Measurements from ENCODE around the gene TTC28.
"Not testable (repeated sequence)": the region's sequence is repeated elsewhere in the genome, so short reads cannot be mapped to it uniquely, and the experiment has no call there.

The TTC28 gene

DNA sequence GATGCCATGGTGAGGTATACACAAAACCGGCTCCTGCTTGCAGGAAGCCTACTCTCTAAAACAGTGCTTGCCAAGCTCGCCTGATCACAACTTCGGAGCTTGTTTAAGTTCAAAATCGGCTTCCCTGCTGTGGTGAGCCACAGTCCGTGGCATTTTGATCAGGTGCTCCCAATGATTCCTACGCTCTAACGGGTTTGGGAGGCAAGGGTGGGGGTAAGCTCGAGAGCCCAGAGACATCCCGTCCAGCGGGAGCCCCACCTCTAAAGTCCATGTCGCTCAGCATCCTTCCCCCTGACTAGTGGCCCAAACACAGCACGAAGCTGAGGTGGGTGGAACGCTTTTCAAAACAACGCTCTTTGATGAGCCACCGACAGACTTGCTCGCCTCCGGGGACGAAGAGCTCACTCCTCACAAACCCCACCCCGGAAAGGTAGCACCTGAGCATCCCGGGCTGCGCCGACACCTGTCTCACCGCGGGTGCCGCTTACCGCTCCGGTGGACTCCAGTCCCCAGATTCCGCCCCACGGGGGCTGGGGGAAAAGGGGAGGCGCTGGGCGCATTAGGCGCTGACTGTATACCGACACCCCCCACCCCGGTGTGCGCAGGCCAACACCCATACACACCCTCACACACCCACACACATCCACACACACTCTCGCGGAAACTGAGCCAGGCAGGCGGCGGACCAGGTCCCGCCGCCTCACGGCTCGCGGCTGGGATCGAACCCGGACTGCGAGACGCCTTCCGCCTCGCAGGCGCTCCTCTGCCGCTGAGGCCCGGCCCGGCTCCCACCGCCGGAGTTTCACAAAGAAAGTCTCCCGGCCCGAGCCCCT is 646 bp downstream of the TTC28 start:
- DNase-seq; in situ Hi-C loops (cut with MboI; ENCODE audit: low pct_unique_long_range_greater_than_20kb, low sequenced_read_pairs): not testable (repeated sequence)

DNA sequence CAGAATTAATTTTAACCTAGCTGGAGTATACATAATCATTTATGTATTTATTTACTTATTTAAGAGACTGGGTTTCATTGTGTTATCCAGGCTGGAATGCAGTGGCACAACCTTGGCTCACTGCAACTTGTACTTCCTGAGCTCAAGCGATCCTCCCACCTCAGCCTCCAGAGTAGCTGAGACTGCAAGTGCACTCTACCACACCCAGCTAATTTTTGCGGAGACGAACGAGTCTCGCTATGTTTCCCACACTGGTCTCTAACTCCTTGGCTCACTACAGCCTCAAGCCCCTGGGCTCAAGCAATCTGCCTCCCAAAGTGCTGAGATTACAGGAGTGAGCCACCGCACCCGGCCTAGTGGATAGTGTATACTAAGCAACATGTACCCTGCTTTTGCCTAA is 1.5 kb downstream of the TTC28 start:
- in situ Hi-C loops (cut with MboI; ENCODE audit: low pct_unique_long_range_greater_than_20kb, low sequenced_read_pairs); DNase-seq: not testable (repeated sequence)

DNA sequence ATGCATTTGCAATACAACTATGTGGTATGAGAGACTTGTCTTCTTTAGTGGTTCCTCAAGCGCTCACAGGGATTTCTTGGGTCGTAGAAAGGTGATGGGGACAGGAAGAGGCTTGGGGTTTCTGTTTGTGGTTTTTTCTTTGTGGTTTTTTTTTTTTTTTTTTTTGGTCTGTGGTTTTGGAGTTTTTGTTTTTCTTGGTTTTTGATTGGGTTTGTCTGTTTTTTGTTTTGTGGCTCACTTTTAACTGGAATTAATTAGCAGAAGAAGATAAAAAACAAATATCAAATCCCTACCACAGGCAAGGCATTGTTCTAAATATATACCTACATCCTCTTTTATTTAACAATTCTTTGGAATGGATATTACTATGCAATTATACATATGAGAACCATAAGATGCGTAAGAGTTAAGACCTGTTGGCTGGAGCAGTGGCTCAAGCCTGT is 5.5 kb downstream of the TTC28 start:
- peak; percentile 96 for DNase-seq
- in situ Hi-C loops (cut with MboI; ENCODE audit: low pct_unique_long_range_greater_than_20kb, low sequenced_read_pairs): no loop called here

DNA sequence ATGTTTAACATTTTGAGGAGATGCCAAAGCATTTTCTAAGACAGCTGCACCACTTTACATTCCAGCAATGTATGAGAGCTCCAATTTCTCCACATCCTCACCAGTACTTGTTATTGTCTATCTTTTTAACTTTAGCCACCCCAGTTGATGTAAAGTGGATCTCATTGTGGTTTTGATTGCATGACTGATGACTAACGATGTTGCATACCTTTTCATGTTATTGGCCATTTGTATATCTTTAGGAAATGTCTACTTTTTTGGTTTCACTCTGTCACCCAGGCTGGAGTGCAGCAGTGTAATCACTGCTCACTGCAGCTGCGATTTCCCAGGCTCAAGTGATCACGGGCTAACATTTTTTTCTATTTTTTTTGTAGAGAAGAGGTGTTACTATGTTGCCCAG is 8.9 kb downstream of the TTC28 start:
- in situ Hi-C loops (cut with MboI; ENCODE audit: low pct_unique_long_range_greater_than_20kb, low sequenced_read_pairs): no loop called here
- no peak for DNase-seq

DNA sequence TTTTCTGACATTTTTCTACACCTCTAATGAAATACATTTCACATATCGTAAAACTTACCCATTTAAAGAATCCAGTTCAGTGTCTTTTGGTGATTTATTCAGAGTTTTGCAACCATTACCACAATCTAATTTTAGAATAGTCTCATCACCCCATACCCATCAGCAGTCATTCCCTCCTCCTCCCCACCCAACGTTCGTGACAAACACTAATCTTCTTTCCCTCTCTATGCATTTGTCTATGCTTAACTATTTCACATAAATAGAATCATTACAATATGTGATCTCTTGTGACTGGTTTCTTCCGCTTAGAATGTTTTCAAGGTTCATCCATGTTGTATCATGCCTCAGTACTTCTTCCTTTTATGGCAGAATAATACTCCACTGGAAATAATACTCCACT is 9.5 kb downstream of the TTC28 start:
- peak; percentile 82 for DNase-seq
- in situ Hi-C loops (cut with MboI; ENCODE audit: low pct_unique_long_range_greater_than_20kb, low sequenced_read_pairs): no loop called here

DNA sequence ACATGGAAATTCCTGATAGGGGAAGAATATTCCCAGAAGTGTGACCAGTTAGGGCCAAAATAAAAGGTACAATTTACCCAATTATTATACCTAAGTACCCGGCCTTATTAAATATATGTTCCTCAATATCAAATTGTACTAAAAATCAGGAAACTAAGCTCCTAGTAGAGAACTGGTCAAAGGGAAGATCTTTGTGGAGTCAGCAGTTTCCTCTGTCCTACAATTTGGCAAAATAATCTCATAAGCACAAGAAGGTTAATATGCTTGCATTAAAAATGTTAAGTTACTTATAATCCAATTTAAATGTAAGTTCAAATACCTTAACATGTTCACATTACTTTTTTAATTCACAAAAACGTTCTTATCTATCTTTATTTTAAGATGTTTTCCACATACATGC is 10.3 kb downstream of the TTC28 start:
- in situ Hi-C loops (cut with MboI; ENCODE audit: low pct_unique_long_range_greater_than_20kb, low sequenced_read_pairs): no loop called here
- DNase-seq: no peak

DNA sequence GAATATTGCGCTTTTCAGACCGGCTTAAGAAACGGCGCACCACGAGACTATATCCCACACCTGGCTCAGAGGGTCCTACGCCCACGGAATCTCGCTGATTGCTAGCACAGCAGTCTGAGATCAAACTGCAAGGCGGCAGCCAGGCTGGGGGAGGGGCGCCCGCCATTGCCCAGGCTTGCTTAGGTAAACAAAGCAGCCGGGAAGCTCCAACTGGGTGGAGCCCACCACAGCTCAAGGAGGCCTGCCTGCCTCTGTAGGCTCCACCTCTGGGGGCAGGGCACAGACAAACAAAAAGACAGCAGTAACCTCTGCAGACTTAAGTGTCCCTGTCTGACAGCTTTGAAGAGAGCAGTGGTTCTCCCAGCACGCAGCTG is 16.1 kb downstream of the TTC28 start:
- DNase-seq; in situ Hi-C loops (cut with MboI; ENCODE audit: low pct_unique_long_range_greater_than_20kb, low sequenced_read_pairs): not testable (repeated sequence)

DNA sequence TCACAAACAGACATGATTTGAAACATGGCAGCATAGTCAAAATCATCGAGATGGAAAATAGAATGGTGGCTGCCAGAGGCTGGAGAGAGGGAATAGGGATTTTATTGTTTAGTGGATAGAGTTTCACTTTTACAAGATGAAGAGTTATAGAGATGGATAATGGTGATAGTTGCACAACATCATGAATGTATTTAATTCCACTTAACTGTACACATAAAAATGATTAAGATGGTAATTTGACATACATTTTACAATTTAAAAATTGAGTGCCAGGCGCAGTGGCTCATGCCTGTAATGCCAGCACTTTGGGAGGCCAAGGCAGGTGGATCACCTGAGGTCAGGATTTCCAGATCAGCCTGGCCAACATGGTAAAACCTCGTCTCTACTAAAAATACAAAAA is 21.2 kb downstream of the TTC28 start:
- in situ Hi-C loops (cut with MboI; ENCODE audit: low pct_unique_long_range_greater_than_20kb, low sequenced_read_pairs): no loop called here

DNA sequence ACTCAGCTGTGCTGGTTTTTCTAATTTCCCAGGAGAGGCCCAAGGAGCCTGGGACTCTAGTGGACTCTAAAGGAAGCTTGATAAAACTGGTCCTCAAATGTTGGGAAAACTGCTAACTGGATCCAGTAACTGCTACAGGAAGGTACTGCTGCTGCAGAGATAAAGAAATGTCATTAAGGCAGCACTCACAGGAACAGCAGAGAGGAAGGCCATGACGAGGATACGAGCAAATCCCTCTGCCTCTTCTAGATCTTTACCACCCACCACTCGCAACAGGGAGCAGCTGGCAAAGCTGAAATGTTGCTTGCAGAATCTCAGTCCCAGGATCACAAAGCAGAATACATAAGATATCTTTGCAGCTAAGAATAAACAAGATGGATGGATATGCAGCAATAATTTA is 23.5 kb downstream of the TTC28 start:
- no peak for DNase-seq
- in situ Hi-C loops (cut with MboI; ENCODE audit: low pct_unique_long_range_greater_than_20kb, low sequenced_read_pairs): no loop called here

More for the DNA sequence above, 21.2 kb downstream of the TTC28 start:
- DNase-seq: no peak

DNA sequence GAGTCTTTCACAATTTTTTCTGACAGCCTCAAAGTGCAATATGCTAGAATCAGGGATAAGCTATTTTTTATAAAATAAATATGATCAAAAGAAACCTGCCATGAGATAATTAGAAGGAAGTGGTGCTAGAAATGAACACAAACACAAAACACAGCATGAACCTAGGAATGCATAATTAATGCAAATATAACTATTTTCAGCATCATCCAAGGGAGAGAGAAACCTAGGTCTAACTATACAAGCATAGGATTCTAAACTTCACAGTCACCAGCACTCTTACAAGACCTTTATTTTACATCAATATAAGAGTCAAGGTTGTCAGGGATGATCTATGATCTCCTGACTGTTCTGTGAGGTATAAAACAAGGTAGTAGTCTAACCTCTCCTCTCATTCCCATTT is 29.2 kb downstream of the TTC28 start:
- in situ Hi-C loops (cut with MboI; ENCODE audit: low pct_unique_long_range_greater_than_20kb, low sequenced_read_pairs): no loop called here
- DNase-seq: no peak

DNA sequence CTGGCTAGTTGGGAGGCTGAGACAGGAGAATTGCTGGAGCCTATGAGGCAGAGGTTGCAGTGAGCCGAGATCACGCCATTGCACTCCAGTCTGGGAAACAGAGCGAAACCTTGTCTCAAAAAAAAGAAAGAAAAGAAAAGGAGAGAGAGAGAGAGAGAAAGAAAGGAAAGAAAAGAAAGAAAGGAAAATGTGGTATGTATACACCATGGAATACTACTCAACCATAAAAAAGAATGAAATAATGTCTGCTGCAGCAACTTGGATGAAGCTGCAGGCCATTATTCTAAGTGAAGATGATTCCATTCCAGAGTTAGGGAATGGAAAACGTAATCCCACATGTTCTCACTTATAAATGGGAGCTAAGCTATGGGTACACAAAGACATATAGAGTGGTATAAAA is 30.8 kb downstream of the TTC28 start:
- DNase-seq: no peak
- in situ Hi-C loops (cut with MboI; ENCODE audit: low pct_unique_long_range_greater_than_20kb, low sequenced_read_pairs): no loop called here

DNA sequence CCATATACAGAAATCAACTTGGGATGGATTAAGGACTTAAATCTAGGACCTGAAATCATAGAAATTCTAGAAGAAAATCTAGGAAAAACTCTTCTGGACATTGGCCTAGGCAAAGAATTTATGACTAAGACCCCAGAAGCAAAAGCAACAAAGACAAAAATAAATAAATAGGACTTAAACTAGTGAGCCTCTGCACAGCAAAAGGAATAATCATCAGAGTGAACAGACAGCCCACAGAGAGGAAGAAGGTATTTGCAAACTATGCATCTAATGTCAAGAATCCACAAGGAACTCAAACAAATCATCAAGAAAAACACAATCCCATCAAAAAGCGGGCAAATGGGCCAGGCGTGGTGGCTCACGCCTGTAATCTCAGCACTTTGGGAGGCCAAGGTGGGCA is 32.4 kb downstream of the TTC28 start:
- no peak for DNase-seq
- in situ Hi-C loops (cut with MboI; ENCODE audit: low pct_unique_long_range_greater_than_20kb, low sequenced_read_pairs): no loop called here

DNA sequence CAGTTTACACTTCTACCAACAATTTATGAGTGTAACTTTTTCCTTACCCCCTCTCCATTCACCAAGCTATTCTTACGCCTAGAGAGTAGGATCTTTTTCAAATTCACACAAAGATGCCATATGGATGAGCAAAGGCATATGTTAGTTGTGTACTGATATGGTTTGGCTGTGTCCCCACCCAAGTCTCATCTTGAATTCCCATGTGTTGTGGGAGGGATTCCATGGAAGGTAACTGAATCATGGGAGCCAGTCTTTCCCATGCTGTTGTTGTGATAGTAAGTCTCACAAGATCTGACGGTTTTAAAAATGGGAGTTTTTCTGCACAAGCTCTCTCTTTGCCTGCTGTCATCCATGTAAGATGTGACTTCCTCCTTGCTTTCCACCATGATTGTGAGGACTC is 40.3 kb downstream of the TTC28 start:
- DNase-seq: no peak
- in situ Hi-C loops (cut with MboI; ENCODE audit: low pct_unique_long_range_greater_than_20kb, low sequenced_read_pairs): no loop called here

DNA sequence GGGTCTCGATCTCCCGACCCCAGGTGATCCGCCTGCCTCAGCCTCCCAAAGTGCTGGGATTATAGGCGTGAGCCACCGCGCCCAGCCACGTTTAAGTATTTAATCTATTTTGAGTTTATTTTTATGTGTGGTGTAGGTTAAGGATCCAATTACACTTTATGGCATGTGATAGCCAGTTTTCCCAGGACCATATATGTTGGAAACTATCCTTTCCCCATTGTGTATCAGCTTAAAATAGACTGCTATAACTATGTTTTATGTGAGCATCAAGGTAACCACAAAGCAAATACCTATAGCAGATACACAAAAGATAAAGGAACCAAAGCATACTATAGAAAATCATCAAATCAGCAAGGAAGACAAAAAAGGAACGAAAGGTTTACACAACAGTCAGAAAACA is 42.4 kb downstream of the TTC28 start:
- in situ Hi-C loops (cut with MboI; ENCODE audit: low pct_unique_long_range_greater_than_20kb, low sequenced_read_pairs): no loop called here
- DNase-seq: no peak

DNA sequence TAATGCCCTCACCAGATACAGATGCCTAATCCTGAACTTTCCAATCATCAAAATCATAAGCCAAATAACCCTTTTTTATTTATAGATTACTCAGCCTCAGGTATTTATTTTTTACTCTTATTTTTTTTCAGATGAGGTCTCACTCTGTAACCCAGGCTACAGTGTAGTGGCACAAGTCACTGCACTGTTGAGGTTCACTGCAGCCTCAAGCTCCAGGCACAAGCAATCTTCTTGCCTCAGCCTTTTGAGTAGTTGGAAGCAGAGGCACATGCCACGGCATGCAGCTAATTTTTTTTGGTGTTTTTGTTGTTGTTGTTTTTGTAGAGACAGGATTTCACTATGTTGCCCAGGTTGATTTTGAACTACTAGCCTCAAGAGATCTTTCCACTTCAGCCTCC is 49.5 kb downstream of the TTC28 start:
- DNase-seq: no peak

DNA sequence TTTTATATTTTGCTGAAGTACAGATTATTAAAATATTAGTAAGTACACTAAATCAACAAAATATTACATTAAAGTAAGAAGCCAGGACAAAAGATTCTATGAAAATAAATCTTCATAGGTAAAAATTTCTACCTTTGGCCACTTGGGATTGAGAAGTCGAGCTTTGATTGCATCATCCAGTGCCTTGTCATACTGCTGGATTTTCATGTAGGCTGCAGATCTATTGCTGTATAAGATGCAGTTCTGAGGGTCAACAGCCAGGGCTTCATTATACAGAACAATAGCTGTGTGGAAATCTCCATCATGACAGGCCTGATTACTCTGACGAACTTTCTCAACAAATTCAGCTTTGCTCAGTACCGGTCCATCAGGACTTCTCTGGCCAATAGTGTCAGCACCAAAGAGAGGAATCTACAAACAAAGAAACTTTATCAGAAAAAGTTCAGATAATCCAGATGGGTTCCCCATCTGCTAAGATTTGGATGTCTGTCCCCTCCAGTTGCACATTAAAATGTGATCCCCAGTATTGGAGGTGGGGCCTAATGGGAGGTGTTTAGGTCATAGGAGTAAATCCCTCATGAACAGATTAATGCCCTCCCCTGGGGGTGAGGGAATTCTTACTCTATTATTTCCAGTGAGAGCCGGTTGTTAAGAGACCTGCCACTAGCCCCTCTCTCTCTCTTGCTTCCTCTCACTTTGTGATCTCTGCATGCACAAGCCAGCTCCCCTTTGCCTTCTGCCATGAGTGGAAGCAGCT is 50.0 kb downstream of the TTC28 start:
- in situ Hi-C loops (cut with MboI; ENCODE audit: low pct_unique_long_range_greater_than_20kb, low sequenced_read_pairs): no loop called here
- no peak for DNase-seq

More for the DNA sequence above, 49.5 kb downstream of the TTC28 start:
- in situ Hi-C loops (cut with MboI; ENCODE audit: low pct_unique_long_range_greater_than_20kb, low sequenced_read_pairs): no loop called here

DNA sequence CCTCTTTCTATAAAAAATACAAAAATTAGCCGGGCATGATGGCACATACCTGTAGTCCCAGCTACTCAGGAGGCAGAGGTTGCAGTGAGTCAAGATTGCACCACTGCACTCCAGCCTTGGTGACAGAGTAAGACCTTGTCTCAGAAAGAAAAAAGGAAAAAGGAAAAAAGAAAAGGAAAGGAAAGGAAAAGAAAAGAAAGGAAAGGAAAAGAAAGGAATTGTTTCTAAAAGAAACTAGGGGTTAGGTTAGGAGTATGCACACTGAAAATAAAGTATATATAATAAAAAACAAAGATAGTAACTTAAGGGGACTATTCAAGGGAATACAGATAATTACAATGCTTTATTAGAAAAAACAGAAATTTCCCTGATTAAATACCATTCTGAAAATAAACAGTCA is 50.9 kb downstream of the TTC28 start:
- in situ Hi-C loops (cut with MboI; ENCODE audit: low pct_unique_long_range_greater_than_20kb, low sequenced_read_pairs): no loop called here
- DNase-seq: no peak

DNA sequence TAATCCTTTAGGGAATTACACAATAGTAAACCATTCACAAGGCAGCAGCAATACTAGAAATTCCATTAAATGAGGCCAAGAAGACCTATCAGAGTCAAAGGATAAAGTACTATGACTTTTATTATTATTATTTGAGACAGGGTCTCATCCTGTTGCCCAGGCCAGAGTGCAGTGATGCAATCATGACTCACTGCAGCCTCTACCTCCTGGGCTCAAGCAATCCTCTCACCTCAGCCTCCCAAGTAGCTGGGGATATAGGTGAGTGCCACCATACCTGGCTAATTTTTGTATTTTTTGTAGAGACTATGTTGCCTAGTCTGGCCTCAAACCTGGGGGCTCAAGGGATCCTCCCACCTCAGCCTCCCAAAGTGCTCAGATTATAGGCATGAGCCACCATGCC is 51.8 kb downstream of the TTC28 start:
- no peak for DNase-seq
- in situ Hi-C loops (cut with MboI; ENCODE audit: low pct_unique_long_range_greater_than_20kb, low sequenced_read_pairs): no loop called here

DNA sequence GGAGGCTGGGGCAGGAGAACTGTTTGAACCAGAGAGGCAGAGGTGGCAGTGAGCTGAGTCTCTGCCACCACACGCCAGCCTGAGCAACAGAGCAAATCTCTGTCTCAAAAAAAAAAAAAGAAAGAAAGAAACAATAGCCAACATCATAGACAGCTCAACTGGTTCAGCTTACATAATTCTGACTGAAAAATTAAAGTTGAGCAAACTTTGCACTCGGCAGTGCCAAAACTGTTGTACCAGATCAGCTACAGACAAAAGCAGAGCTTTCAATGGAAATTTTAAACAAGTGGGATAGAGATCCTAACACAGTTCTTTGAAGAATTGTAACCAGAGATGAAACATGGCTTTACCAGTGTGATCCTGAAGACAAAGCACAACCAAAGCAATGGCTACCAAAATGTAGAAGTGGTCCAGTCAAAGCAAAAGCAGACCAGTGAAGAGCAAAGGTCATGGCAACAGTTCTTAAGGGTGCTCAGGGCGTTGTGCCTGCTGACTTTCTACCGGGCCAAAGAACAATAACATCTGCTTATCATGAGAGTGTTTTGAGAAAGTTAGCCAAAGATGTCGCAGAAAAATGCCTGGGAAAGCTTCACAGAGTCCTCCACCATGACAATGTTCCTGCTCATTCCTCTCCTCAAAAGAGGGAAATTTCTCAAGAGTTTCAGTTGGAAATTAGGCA is 59.3 kb downstream of the TTC28 start:
- no peak for DNase-seq
- in situ Hi-C loops (cut with MboI; ENCODE audit: low pct_unique_long_range_greater_than_20kb, low sequenced_read_pairs): no loop called here

DNA sequence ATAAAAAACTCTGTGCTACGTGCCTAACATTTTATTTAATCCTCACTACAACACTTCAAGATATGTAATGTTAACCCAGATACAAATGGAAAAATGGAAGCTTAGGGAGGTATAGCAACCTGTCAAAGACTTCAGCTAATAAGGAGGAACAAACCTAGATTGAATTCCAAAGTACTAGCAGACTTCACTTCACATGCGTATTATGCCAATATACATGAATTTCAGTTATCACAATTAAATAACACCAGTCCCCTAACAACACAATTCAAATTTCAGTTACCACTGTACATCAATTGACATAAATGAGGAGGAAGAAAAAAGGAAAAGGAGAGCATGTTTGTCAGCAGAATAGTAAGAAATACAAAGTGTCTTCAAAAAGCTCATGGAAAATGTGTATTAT is 60.4 kb downstream of the TTC28 start:
- in situ Hi-C loops (cut with MboI; ENCODE audit: low pct_unique_long_range_greater_than_20kb, low sequenced_read_pairs): no loop called here

More for the DNA sequence above, 60.4 kb downstream of the TTC28 start:
- DNase-seq: no peak

Measured in KBM-7 (cell line).